Epidermal melanocyte (primary cell): ENCODE measurements around the gene STRN4.
A peak's percentile ranks its signal among the peaks of the same experiment; 100 is the strongest.
"Not testable (repeated sequence)": the region's sequence is repeated elsewhere in the genome, so short reads cannot be mapped to it uniquely, and the experiment has no call there.

Source experiments
- DNase-seq: peaks from one replicate; pipeline ENCODE4 v3.0.0; 2011; ENCODE audit warnings: low spot score; ENCODE audit not compliant: insufficient read length

Gene STRN4, protein sequence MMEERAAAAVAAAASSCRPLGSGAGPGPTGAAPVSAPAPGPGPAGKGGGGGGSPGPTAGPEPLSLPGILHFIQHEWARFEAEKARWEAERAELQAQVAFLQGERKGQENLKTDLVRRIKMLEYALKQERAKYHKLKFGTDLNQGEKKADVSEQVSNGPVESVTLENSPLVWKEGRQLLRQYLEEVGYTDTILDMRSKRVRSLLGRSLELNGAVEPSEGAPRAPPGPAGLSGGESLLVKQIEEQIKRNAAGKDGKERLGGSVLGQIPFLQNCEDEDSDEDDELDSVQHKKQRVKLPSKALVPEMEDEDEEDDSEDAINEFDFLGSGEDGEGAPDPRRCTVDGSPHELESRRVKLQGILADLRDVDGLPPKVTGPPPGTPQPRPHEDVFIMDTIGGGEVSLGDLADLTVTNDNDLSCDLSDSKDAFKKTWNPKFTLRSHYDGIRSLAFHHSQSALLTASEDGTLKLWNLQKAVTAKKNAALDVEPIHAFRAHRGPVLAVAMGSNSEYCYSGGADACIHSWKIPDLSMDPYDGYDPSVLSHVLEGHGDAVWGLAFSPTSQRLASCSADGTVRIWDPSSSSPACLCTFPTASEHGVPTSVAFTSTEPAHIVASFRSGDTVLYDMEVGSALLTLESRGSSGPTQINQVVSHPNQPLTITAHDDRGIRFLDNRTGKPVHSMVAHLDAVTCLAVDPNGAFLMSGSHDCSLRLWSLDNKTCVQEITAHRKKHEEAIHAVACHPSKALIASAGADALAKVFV

DNA sequence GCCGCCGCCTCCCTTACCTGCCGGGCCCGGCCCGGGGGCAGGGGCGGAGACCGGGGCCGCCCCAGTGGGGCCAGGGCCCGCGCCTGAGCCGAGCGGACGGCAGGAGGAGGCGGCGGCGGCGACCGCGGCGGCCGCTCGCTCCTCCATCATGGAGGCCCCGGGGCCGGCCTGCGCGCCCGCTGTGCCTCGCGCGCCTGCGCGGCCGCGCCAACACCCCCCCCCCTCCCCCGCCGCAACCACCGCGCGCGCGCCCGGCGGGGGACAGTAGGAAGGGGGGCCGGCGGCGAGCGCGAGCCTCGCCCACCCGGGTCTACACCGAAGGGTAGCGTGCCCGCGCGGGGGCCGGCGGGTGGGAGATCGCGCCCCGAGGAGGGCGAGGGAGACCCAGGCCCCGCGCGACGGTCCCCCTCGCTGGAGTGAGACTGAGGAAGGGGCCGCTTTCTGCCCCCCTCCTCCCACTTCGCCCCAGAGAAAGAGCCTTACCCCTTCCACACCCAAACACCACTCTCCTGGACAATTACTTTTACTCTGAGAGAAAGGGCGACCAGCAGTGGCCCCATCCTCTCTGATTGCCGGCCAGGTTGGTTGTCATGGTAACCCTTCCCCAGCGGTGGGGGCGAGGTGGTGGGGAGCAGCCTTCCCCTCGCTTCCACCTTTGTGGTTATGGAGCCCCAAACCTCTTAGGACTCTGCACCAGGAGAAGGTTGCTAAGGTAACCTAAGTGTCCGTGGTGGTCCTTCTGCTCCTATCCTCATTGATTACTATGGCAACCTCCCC lies at the start of gene STRN4:
Gene STRN4, minus strand, starts transcription at position 170 of the 777 bp plus-strand sequence. Its CDS starts 20 bp downstream, at position 150.
- peak; percentile 95 for DNase-seq

- no peak for DNase-seq
These were observed 45.7 kb upstream of the STRN4 start for GRCh38 chr19:46791944-46792343.

- no peak for DNase-seq
These were observed 43.1 kb upstream of the STRN4 start for GRCh38 chr19:46789371-46789770.

DNA sequence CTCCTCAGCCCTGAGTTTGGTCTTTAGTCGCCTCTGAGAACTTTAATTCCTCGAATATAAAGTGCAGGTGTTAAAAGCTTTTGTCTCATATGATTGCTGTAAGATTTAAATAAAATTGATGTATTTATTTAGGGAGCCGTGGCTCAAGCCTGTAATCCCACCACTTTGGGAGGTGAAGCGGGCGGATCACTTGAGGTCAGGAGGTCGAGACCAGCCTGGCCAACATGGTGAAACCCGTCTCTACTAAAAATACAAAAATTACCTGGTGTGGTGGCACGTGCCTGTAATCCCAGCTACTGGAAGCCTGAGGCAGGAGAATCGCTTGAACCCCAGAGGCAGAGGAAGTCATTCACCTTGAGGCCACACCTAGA lies 42.7 kb upstream of the STRN4 start:
- DNase-seq: no peak

- DNase-seq: peak; percentile 96
These were observed 42.2 kb upstream of the STRN4 start, which contains the start of gene SLC1A5 for GRCh38 chr19:46788262-46788967. Gene SLC1A5, minus strand, starts transcription at chr19:46788594. Its CDS starts 629 bp downstream, at chr19:46787965.

- DNase-seq: no peak
These were observed 41.3 kb upstream of the STRN4 start for GRCh38 chr19:46787331-46788261.

DNA sequence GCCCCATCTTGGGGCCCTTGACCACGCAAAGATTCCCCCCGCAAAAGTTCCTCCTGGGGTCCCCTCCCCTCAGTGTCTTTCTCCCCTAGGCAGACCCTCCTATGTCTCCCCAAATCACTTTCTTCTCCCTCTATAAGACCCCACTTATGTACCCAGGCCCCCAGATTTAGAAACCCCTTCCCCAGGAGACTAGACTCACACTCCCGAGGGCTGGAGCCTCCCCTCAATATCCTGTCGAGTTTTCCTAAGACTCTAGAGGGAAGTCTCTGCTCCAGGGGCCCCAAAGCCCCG lies 40.7 kb upstream of the STRN4 start:
- no peak for DNase-seq

DNA sequence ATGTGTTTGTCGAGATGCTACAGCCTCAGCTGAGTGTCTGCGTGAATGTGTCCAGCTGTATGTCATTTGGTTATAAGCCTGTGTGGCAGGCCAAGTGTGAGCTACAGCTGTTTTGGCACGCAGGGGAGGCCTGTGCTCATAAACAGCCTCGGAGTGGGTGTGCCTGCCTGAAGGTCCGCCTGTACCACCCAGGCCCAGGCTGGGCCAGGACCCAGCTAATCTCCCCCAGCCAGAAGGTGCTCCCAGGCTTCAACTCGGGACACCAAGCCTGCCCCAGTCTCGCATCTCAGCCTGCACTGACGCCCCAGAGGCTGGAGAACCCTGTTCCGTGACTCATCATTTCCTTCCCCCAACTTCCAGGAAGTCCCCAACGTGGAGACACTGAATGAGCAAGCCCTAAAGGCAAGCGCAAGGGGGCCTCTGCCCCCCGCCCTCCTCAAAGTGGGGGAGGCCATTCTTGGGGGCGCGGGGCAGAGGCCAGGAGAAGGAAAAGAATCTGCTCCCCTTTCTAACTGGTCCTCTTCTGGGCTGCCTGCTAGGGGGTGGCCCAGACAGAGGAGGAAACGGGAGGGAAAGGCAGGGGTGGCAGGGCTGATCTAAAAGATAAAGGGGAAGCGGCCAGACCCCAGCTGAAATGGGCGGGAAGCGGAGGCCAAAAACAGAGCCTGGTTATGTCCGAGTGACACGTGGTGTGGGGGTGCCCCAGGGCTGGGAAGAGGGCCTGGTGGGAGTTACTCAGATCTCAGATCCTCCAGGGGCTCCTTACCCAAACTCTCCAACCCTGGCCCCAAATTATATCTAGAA lies 40.2 kb upstream of the STRN4 start:
- DNase-seq: peak; percentile 70

DNA sequence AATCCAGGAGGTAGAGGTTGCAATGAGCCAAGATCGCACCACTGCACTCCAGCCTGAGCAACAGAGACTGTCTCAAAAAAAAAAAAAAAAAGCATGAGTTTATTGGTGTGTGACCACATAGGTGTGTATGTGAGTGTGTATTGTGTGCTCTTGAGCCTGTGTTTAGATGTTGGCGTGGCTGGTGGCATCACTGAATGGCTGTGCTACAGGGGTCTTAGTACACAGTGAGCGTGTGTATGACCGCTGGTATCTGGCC lies 39.7 kb upstream of the STRN4 start:
- no peak for DNase-seq

DNA sequence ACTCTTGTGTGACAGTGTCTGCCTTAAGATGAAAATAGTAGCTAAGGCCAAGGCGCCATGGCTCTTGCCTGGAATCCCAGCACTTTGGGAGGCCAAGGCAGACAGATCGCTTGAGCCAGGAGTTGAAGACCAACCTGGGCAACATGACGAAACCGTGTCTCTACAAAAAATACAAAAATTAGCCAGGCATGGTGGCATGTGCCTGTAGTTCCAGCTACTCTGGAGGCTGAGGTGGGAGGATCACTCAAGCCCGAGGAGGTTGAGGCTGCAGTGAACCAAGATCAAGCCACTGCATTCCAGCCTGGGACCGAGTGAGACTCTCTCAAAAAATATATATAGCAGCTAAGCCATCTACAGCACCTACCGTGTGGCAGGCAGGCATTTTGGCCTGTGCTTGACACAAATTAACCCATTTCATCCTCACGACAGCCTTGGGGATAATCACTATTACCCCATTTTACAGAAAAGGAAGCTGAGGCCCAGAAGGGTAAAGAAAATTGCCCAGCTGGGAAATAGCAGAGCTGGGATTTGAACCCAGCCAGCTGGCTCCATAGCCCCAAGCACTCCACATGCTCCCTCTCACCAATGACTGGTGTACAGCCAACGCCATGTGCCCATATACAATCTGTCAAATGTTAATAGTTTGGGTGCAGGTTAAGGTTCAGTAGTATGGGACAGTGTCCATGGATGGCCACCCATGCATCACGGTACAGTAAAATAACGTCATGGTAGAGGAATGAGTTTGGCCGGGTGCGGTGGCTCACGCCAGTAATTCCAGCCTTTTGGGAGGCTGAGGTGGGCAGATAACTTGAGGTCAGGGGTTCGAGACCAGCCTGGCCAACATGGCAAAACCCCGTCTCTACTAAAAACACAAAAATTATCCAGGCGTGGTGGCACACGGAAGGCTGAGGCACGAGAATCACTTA lies 39.1 kb upstream of the STRN4 start:
- DNase-seq: no peak

GRCh38 chr19:46784262-46785053 lies 38.2 kb upstream of the STRN4 start:
- peak; percentile 68 for DNase-seq

GRCh38 chr19:46783670-46784069 lies 37.4 kb upstream of the STRN4 start:
- no peak for DNase-seq

DNA sequence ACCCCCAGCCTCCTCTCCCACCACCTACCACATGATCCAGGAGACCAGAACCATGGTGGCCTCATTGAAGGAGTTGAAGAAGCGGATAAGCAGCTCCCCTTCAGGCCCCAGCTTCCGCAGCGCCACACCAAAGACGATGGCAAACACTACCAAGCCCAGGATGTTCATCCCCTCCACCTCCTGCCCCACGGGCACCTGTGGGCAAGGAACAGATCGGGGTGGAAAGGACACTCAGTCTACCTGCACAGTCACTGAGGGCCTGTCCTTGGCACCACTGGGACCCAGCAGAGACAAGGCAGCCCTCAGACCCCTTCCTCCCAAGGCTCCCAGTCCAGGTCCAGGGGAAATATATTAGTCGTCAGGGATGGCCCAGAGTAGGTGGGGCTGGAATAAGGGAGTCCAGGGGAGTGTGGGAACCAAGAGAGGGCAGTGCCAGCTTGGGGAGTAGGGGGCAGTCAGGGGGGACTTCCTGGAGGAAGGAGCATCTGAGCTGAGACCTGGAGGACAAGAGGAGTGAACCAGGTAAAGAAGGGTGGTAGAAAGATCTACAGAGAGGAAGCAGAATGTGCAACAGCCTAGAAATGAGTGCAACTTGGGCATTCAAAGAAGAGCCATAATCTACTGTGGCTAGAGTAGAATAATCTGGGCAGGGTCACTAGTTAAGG lies 36.2 kb upstream of the STRN4 start:
- DNase-seq: no peak

- not testable (repeated sequence) for DNase-seq
These were observed 31.9 kb upstream of the STRN4 start for GRCh38 chr19:46777956-46778645.

GRCh38 chr19:46776927-46777911 lies 31.0 kb upstream of the STRN4 start:
- DNase-seq: no peak
